CD4-positive, alpha-beta T cell treated with Interferon alpha-2 for 1 hour (primary cell): Measurements from ENCODE around the gene C6orf89.
A peak's percentile ranks its signal among the peaks of the same experiment; 100 is the strongest.
"Not testable (repeated sequence)": the region's sequence is repeated elsewhere in the genome, so short reads cannot be mapped to it uniquely, and the experiment has no call there.

Source experiments
- DNase-seq, 2 donors: peaks; one replicate each; pipeline ENCODE4 v3.0.0-alpha.2; 2020 to 2022

C6orf89 gene

GRCh38 chr6:36888654-36889481 is 3.1 kb downstream of the C6orf89 start:
- DNase-seq, result no peak

GRCh38 chr6:36890112-36890663 is 4.4 kb downstream of the C6orf89 start:
- DNase-seq, result no peak

- not testable (repeated sequence) for DNase-seq
These were observed 5.4 kb downstream of the C6orf89 start for GRCh38 chr6:36891153-36891552.

GRCh38 chr6:36893976-36894932 is 8.5 kb downstream of the C6orf89 start:
- no peak for DNase-seq

GRCh38 chr6:36897609-36898008 is 11.9 kb downstream of the C6orf89 start:
- DNase-seq, result peak in 1 of 2 donors; percentile 43

GRCh38 chr6:36904114-36904513 is 18.4 kb downstream of the C6orf89 start:
- no peak for DNase-seq

- DNase-seq, result no peak
These were observed 19.2 kb downstream of the C6orf89 start for GRCh38 chr6:36904851-36905393.

- DNase-seq, result no peak
These were observed 21.0 kb downstream of the C6orf89 start for GRCh38 chr6:36906539-36907325.

GRCh38 chr6:36907781-36908180 is 22.0 kb downstream of the C6orf89 start:
- DNase-seq, result no peak

- DNase-seq, result no peak
These were observed 23.0 kb downstream of the C6orf89 start for GRCh38 chr6:36908747-36909146.

- DNase-seq, result peak in 1 of 2 donors; percentile 38
These were observed 26.3 kb downstream of the C6orf89 start for GRCh38 chr6:36912030-36912454.

- DNase-seq, result peak; percentile 23 to 72
These were observed 26.8 kb downstream of the C6orf89 start for GRCh38 chr6:36912586-36912985.

- peak in 1 of 2 donors; percentile 3 for DNase-seq
These were observed 27.3 kb downstream of the C6orf89 start for GRCh38 chr6:36913082-36913481.

- DNase-seq, result peak in 1 of 2 donors; percentile 53
These were observed 28.6 kb downstream of the C6orf89 start for GRCh38 chr6:36914227-36914794.

- DNase-seq, result no peak
These were observed 29.8 kb downstream of the C6orf89 start for GRCh38 chr6:36915599-36915998.

GRCh38 chr6:36916126-36916525 is 30.4 kb downstream of the C6orf89 start:
- no peak for DNase-seq

GRCh38 chr6:36917541-36918193 is 31.9 kb downstream of the C6orf89 start:
- no peak for DNase-seq

- DNase-seq, result no peak
These were observed 34.3 kb downstream of the C6orf89 start for GRCh38 chr6:36920049-36920448.

- DNase-seq, result no peak
These were observed 34.8 kb downstream of the C6orf89 start for GRCh38 chr6:36920546-36920945.

- no peak for DNase-seq
These were observed 38.4 kb downstream of the C6orf89 start for GRCh38 chr6:36924131-36924530.

GRCh38 chr6:36924778-36925374 is 39.1 kb downstream of the C6orf89 start:
- no peak for DNase-seq
